HG03521 (cell line): ENCODE measurements around the gene SLC12A9.
A peak's percentile ranks its signal among the peaks of the same experiment; 100 is the strongest.

ENCODE experiments used
- ATAC-seq: cut with Tn5 transposase; IDR thresholded peaks from one replicate; pipeline ENCODE4 v1.9.1; 2021; ENCODE audit warnings: mild to moderate bottlenecking, moderate library complexity; ENCODE audit not compliant: unreplicated experiment

Gene SLC12A9

DNA sequence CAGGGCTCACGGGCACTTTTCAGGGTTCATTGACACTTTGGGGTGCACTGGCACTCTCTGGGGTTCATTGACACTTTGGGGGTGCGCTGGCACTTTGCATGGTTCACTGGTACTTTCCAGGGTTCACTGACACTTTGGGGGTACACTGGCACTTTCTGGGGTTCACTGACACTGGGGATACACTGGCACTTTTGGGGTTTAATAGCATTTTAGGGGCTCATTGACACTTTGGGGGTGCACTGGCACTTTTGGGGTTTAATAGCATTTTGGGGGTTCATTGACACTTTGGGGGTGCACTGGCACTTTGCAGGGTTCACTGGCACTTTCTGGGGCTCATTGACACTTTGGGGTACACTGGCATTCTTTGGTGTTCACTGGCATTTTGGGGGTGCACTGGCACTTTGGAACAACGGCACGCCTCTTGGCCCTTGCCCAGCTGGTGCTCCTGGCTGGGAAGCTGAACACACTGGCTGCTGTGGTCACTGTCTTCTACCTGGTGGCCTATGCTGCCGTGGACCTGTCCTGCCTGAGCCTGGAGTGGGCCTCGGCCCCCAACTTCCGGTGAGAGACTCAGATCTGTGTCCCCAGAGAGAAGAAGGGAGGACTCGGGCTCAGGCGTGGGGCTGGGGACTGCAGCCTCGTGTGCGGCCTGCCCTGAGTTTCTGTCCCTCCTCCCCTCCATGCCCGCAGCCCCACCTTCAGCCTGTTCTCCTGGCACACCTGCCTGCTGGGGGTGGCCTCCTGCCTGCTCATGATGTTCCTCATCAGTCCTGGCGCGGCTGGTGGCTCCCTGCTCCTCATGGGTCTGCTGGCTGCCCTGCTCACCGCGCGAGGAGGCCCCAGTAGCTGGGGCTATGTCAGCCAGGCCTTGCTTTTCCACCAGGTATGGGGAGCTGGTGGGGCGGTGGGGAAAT lies 8.4 kb downstream of the SLC12A9 start:
- ATAC-seq: no peak

DNA sequence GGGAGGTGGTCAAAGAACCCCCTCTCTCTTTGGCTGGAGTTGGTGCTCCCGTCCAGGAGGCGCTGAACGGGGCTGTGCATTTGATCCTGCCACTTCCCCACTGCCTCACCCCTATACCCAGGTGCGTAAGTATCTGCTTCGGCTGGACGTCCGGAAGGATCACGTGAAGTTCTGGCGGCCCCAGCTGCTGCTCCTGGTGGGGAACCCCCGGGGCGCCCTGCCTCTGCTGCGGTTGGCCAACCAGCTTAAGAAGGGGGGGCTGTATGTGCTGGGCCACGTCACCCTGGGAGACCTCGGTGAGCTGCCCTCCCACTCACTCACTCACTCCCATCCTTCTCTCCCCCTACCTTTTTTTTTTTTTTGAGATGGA lies 9.1 kb downstream of the SLC12A9 start:
- ATAC-seq: no peak

GRCh38 chr7:100863406-100863950 lies 11.0 kb downstream of the SLC12A9 start:
- no peak for ATAC-seq

DNA sequence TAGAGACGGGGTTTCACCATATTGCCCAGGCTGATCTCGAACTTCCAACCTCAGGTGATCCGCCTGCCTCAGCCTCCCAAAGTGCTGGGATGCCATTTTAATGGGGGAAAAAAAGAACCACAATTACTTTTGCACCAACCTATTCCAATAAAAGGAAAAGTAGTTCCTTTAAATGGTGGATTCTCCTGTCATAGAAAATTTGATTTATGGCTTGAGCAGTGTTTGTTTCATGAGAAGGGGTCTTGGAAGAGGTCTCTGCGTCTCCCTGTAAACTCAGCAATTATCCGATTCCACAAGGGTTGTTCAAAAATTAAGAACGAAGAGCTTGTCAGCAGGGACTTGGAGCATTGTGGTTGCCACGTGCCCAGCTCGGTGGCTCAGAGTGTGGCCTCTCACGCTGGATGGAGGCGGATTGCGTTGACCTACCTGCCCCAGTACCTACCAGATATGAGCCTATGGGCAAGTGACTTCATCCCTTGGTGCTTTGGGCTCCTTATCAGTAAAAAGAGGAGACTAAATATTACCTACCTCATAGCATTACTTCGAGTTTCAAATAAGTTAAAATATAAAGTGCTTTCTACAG lies 11.8 kb downstream of the SLC12A9 start:
- ATAC-seq: no peak

DNA sequence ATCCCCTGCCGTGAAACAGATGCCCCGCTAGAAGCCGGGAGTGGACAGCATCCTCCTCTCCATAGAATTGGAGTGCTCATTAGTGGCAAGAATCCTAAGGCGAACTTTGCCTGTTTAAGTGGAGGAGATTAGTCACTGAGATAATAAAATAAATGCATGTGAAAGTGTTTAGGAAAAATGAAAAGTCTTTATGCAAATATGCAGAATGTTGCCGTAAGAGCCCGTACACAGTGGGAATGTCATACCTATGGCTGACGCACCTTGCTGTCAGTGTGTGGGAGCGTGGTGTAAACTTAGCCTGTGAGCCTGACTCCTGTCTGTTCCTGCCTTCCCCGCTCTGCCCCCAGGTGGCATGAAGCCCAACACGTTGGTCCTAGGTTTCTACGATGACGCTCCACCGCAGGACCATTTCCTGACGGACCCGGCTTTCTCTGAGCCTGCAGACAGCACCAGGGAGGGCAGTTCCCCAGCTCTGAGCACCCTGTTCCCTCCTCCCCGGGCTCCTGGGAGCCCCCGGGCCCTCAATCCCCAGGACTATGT lies 12.9 kb downstream of the SLC12A9 start:
- no peak for ATAC-seq

- ATAC-seq: no peak
Measured at GRCh38 chr7:100865938-100866728, 13.6 kb downstream of the SLC12A9 start.

DNA sequence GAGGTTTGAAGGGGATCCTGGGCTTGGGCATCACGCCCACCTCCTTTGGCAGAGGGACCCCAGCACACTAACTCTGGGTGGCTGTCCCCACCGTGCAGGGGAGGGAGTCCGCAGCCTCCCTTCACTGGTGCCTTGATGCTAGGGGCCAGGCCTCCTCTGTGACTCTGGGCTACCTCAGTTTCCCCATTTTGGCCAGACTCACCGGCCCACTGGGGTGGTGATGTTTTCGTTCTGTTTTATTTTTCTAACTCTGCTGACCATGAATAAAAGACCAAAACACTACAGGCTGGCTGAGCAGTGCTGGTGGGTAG lies 14.2 kb downstream of the SLC12A9 start:
- ATAC-seq: no peak

DNA sequence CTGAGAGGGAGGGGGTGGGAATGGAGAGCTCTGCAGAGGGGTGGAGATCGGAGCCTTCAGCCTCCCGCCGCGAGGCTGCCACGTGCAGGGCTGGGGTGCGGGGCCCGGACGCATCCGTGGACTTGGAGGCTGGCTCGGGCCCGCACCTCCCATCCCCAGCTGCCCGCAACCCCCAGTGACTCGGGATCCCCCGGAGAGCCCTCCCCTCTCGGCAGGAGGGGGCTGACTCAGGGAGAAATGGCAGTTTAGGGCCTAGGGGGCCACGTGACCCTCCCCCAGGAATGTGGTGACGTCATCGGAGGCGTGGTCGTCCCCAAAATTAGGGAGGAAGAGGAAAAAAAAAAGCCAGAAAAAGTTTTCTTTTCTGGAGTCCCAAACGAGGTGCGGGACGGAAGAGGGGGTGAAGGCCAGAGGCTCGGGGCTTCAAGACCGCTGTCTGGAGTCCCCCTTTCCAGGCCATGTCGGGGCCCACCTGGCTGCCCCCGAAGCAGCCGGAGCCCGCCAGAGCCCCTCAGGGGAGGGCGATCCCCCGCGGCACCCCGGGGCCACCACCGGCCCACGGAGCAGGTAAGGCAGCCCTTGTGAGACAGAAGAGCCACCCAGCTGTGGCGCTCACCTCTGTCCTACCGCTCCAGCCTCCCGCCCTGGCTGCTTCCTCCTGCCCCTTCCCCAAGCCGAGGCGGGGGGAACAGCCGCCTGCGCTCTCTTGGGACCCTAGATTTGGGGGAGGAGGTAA lies 14.7 kb downstream of the SLC12A9 start, which contains the start of gene TRIP6:
TRIP6 (plus strand) TSS at position 348 of the 736 bp plus-strand sequence; CDS start at position 459, 111 bp downstream.
- ATAC-seq: no peak

DNA sequence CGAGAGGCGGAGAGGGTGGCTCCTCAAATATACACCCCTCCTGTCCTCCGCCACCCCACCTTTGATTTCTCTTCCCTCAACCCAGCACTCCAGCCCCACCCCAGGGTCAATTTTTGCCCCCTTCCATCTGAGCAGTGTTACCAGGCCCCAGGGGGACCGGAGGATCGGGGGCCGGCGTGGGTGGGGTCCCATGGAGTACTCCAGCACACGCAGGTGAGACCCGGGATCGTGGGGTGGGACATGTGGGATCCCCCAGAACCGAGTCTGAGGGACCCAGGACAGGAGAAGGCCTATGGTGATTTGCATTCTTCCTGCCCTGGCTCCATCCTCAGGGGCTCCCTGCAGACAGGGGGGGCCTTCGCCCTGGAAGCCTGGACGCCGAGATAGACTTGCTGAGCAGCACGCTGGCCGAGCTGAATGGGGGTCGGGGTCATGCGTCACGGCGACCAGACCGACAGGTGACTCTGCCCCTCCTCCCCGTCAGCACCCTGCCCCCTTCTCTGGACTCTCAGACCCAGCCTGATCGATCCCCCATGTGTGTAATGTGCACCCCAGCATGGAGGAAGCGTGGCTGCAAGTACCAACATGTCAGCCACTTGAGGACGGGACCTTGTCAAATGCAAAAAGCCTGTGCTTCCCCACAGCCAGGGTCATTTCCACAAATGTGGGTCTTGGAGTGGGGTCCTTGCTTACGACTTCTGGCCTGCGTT lies 15.4 kb downstream of the SLC12A9 start:
- ATAC-seq: no peak

- ATAC-seq: no peak
Measured at GRCh38 chr7:100873599-100874299, 21.2 kb downstream of the SLC12A9 start.

DNA sequence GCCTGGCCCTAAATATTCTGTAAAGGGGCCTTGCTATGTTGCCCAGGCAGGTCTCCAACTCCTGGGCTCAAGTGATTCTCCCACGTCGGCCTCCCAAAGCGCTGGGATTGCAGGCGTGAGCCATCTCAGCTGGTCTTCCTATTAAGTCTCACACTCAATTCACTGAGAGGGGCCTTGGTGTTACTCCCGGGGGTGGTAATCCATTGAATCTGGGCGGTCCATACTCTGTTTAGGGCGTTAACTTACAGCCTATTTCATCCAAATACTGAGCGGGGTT lies 21.7 kb downstream of the SLC12A9 start:
- no peak for ATAC-seq

DNA sequence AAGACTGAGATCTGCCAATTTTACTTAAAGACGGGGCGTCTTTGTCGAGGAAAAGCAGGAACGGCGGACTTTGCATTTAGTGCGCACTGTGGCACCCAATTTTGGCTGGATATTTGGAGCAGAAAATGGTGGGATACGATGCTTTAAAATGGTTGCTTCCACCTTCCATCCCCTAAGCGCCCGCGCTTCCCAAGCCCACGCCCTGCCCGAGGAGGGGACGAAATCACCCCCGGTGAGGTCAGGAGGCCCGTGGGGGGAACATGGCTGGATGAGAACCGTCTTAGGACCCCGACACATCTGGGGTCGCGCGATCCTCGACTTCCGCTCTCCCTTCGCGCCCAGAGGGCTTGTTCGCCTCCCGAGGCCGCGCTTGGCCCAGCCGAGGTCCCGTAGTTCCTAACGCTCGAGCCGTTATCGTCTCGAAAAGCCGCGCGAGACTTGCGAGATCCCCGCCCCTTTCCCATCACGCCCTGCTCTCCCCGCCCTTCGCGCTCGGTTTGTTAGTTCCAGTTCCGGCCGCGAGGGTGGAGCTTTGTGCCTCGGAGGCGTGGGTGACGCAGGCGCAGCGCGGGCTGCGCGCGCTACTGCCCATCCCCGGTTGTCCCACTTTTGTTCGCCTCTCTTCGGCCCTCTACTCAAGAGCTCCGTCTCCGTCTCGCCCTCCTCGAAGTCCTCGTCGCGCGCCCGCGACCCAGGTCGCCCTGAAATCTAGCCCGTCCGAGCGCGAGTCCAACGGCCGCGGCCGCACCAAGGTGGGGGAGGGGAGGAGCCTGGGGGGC lies 22.3 kb downstream of the SLC12A9 start, which contains the start of gene SRRT:
SRRT (plus strand) TSS at position 527 of the 779 bp plus-strand sequence. CDS start 488 bp downstream, outside the sequence.
- ATAC-seq: peak; percentile 96

- ATAC-seq: peak; percentile 26
Measured at GRCh38 chr7:100875356-100875751, 22.8 kb downstream of the SLC12A9 start.

GRCh38 chr7:100878013-100878412 lies 25.5 kb downstream of the SLC12A9 start:
- ATAC-seq: no peak

DNA sequence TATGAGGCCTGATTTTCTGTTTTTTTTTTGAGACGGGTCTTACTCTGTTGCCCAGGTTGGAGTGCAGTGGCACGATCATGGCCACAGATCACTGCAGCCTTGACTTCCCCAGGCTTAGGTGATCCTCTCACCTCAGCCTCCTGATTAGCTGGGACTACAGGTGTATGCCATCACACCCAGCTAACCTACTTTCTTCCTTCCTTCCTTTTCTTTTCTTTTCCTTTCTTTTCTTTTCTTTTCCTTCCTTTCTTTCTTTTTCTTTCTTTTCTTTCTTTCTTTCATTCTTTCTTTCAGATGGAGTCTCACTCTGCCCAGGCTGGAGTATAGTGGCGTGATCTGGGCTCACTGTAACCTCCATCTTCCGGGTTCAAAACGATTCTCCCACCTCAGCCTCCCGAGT lies 26.2 kb downstream of the SLC12A9 start:
- ATAC-seq: no peak

- ATAC-seq: no peak
Measured at GRCh38 chr7:100879685-100880261, 27.3 kb downstream of the SLC12A9 start.

DNA sequence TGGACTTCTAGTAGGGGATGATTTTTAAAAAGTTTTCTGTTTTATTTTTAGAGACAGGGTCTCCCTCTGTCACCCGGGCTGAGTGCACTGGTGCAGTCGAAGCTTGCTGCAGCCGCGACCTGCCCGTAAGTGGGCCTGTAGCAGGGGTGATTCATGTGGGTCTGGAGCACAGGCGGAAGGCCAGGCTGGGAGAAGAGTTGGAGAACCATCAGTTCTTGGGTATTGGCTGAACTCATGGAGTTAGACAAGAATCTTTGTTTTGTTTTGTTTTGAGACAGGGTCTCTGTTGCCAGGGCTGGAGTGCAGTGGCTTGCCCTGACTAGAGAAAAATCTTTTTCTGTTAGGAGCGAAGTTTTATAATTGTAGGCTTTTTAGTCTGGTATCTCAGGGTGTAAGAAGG lies 28.1 kb downstream of the SLC12A9 start:
- ATAC-seq: no peak

- ATAC-seq: no peak
Measured at GRCh38 chr7:100881136-100881535, 28.6 kb downstream of the SLC12A9 start.
